Measurements from ENCODE around the gene SLC37A1. TPM values are rescaled to one million over a fixed set of nuclear protein-coding genes. Genes with fewer than 3 reads are reported as not detected.

Gene SLC37A1
- total and polyA plus RNA-seq, 2 of the 13 experiments (the other 11 are each of a cell fraction or from before 2014, with no cell fraction given), result 0.22 to 0.40 TPM

- no peaks in the 10 kb centered on the region for H4K20me1 ChIP-seq (ENCODE audit: insufficient read depth, low read length)
- no peaks in the 10 kb centered on the region for H3K79me2 ChIP-seq (ENCODE audit: insufficient read depth, low read length)
- POLR2A ChIA-PET, result no interaction called here
- TF ChIP-seq ZNF670 (CRISPR knock-in tag; IDR thresholded peaks at IDR 0.05; ENCODE audit: borderline replicate concordance), result no peak
- TF ChIP-seq NR2F1 (CRISPR knock-in tag; IDR thresholded peaks at IDR 0.05), result no peak
- TF ChIP-seq PBX2 (CRISPR knock-in tag; IDR thresholded peaks at IDR 0.05), result no peak
- no peak for TF ChIP-seq ZNF251 (CRISPR knock-in tag; IDR thresholded peaks at IDR 0.05)
- TF ChIP-seq, protein P1, sequence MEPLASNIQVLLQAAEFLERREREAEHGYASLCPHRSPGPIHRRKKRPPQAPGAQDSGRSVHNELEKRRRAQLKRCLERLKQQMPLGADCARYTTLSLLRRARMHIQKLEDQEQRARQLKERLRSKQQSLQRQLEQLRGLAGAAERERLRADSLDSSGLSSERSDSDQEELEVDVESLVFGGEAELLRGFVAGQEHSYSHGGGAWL (CRISPR knock-in tag; IDR thresholded peaks at IDR 0.05), result no peak
- TF ChIP-seq IRF1 (CRISPR knock-in tag; IDR thresholded peaks at IDR 0.05; ENCODE audit: low read depth), result no peak
- TF ChIP-seq ATF1 (CRISPR knock-in tag; IDR thresholded peaks at IDR 0.05), result no peak
- TF ChIP-seq, protein P2, sequence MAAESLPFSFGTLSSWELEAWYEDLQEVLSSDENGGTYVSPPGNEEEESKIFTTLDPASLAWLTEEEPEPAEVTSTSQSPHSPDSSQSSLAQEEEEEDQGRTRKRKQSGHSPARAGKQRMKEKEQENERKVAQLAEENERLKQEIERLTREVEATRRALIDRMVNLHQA (CRISPR knock-in tag; IDR thresholded peaks at IDR 0.05), result no peak
- no peak for TF ChIP-seq RARG (CRISPR knock-in tag; IDR thresholded peaks at IDR 0.05; ENCODE audit: low read depth)
- no peak for TF ChIP-seq IKZF4 (CRISPR knock-in tag; IDR thresholded peaks at IDR 0.05; ENCODE audit: borderline replicate concordance, low read depth, not compliant biosample characterization)
- no peak for TF ChIP-seq CBFB (CRISPR knock-in tag; IDR thresholded peaks at IDR 0.05)
- TF ChIP-seq HES4 (CRISPR knock-in tag; IDR thresholded peaks at IDR 0.05; ENCODE audit: borderline replicate concordance), result no peak
- no peak overlapping the region for H2AFZ ChIP-seq (ENCODE audit: low read length)
- DNase-seq (ENCODE audit: low spot score) (no peak), ATAC-seq (no peak), FAIRE-seq (no peak)
- H3K4me3 ChIP-seq (replicated peaks in 1 of 3; ENCODE audit: insufficient read depth in 1 of 3, low read depth in 2 of 3, low read length in 3 of 3), result no peak overlapping the region
- no peak overlapping the region for H3K9ac ChIP-seq (ENCODE audit: insufficient read depth, low read depth, low read length)
- no peak overlapping the region for H3K27ac ChIP-seq (ENCODE audit: extremely low read length, insufficient read depth, low read length)
- in situ Hi-C loops (cut with HindIII; ENCODE audit: extremely low pct_ligation_motif_present, low pct_unique_long_range_greater_than_20kb), result no loop called here
- H3K27me3 ChIP-seq (ENCODE audit: control insufficient read depth in 1 of 2, insufficient read depth in 2 of 2, low read length in 2 of 2), result peaks cover 0 to 3% of the 10 kb centered on the region in 2 experiments; a peak in 1 of 5 replicates
- H3K4me2 ChIP-seq (ENCODE audit: low read depth, low read length), result no peak overlapping the region
- intact Hi-C loops (cut with micrococcal nuclease; ENCODE audit: unreplicated experiment), result no loop called here
- 63% methylated on average over 13 of the region's 18 CpGs for WGBS (ENCODE audit: low lambda C conversion rate)
- H3K9me3 ChIP-seq (ENCODE audit: low read length), result no peaks in the 10 kb centered on the region
- no TSS peak for BruUV-seq (replicated peaks)
- CTCF ChIA-PET (ENCODE audit: low intra/inter-chr PET ratio, low total read pairs), result no interaction called here
- H3K4me1 ChIP-seq (ENCODE audit: insufficient read depth, low read length), result peaks cover 14% of the 10 kb centered on the region
- no peaks in the 10 kb centered on the region for H3K36me3 ChIP-seq (replicated peaks in 1 of 2; ENCODE audit: control insufficient read depth in 1 of 2, insufficient read depth in 2 of 2, low read length in 2 of 2)
Observed at GRCh38 chr21:42475526-42476387, 37.9 kb upstream of the SLC37A1 start.

All from HepG2 (cell line).